CD4-positive, alpha-beta T cell treated with Interleukin-2 at 100 ng/mL for 4 hours (primary cell): ENCODE results near the gene ALDH3A2.
"Not testable (repeated sequence)": the region's sequence is repeated elsewhere in the genome, so short reads cannot be mapped to it uniquely, and the experiment has no call there.

Experiments
- DNase-seq: peaks from one replicate; pipeline ENCODE4 v3.0.0-alpha.2; 2020; ENCODE audit warnings: low spot score

The ALDH3A2 gene

GRCh38 chr17:19650826-19651225 lies 2.3 kb downstream of the ALDH3A2 start:
- DNase-seq: no peak

GRCh38 chr17:19651451-19652238 lies 3.1 kb downstream of the ALDH3A2 start:
- DNase-seq: no peak

GRCh38 chr17:19652595-19652994 lies 4.0 kb downstream of the ALDH3A2 start:
- DNase-seq: no peak

GRCh38 chr17:19654342-19654886 lies 5.9 kb downstream of the ALDH3A2 start:
- DNase-seq: no peak

GRCh38 chr17:19654896-19655295 lies 6.3 kb downstream of the ALDH3A2 start:
- no peak for DNase-seq

GRCh38 chr17:19656336-19656735 lies 7.8 kb downstream of the ALDH3A2 start:
- no peak for DNase-seq

GRCh38 chr17:19656851-19657581 lies 8.5 kb downstream of the ALDH3A2 start:
- DNase-seq: no peak

GRCh38 chr17:19659366-19660177 lies 11.0 kb downstream of the ALDH3A2 start:
- no peak for DNase-seq

- DNase-seq: no peak
Observed at GRCh38 chr17:19660219-19660870, 11.8 kb downstream of the ALDH3A2 start.

- DNase-seq: no peak
Observed at GRCh38 chr17:19661121-19661520, 12.6 kb downstream of the ALDH3A2 start.

- DNase-seq: no peak
Observed at GRCh38 chr17:19663097-19663496, 14.5 kb downstream of the ALDH3A2 start.

- no peak for DNase-seq
Observed at GRCh38 chr17:19664136-19664820, 15.7 kb downstream of the ALDH3A2 start.

GRCh38 chr17:19664821-19665181 lies 16.2 kb downstream of the ALDH3A2 start:
- DNase-seq: no peak

- not testable (repeated sequence) for DNase-seq
Observed at GRCh38 chr17:19669680-19670079, 21.1 kb downstream of the ALDH3A2 start.

GRCh38 chr17:19670908-19671307 lies 22.4 kb downstream of the ALDH3A2 start:
- no peak for DNase-seq

GRCh38 chr17:19671433-19671832 lies 22.9 kb downstream of the ALDH3A2 start:
- DNase-seq: no peak

GRCh38 chr17:19672009-19672750 lies 23.6 kb downstream of the ALDH3A2 start:
- no peak for DNase-seq

- DNase-seq: no peak
Observed at GRCh38 chr17:19673623-19674022, 25.1 kb downstream of the ALDH3A2 start.

- DNase-seq: no peak
Observed at GRCh38 chr17:19676896-19677295, 28.3 kb downstream of the ALDH3A2 start.

GRCh38 chr17:19677736-19678379 lies 29.3 kb downstream of the ALDH3A2 start:
- no peak for DNase-seq
